ENCODE data around the gene RNPS1. TPM values are rescaled to one million over a fixed set of nuclear protein-coding genes. Genes with fewer than 3 reads are reported as not detected.

Gene RNPS1
- total and polyA plus RNA-seq, 12 donors: 83.5 to 176 (median 110) TPM

GRCh38 chr16:2232094-2232990, 35.6 kb downstream of the RNPS1 start:
- intact Hi-C loops (cut with DNase I): no loop called here
- H3K4me3 ChIP-seq: no peak overlapping the region
- peaks cover 11 to 15% of the 10 kb centered on the region in 2 donors for H3K4me1 ChIP-seq (replicated peaks in 1 of 2)
- DNase-seq: no peak
- TF ChIP-seq CTCF (IDR thresholded peaks at IDR 0.05) (no peak), POLR2A (IDR thresholded peaks at IDR 0.05) (no peak)
- peaks cover 0 to 71% of the 10 kb centered on the region in 2 donors for H3K36me3 ChIP-seq (replicated peaks in 1 of 2)
- no peaks in the 10 kb centered on the region for H3K9me3 ChIP-seq (replicated peaks in 1 of 3)
- H3K27ac ChIP-seq: no peak overlapping the region
- peaks cover 7% of the 10 kb centered on the region for H3K27me3 ChIP-seq
- 85 to 92% (median 90%) methylated on average over 21 to 41 of the region's 41 CpGs for WGBS, 4 donors

GRCh38 chr16:2231016-2231931, 36.7 kb downstream of the RNPS1 start:
- Histone ChIP-seq H3K4me3 (no peak overlapping the region), H3K36me3 (replicated peaks in 1 of 2) (peaks cover 0 to 71% of the 10 kb centered on the region in 2 donors), H3K27me3 (no peaks in the 10 kb centered on the region), H3K9me3 (replicated peaks in 1 of 3) (no peaks in the 10 kb centered on the region), H3K27ac (no peak overlapping the region), H3K4me1 (replicated peaks in 1 of 2) (peaks cover 5 to 11% of the 10 kb centered on the region in 2 donors)
- DNase-seq: no peak
- intact Hi-C loops (cut with DNase I): no loop called here
- no peak for TF ChIP-seq CTCF (IDR thresholded peaks at IDR 0.05)
- no peak for TF ChIP-seq POLR2A (IDR thresholded peaks at IDR 0.05)
- 85 to 89% (median 87%) methylated on average over 20 to 29 of the region's 29 CpGs for WGBS, 4 donors

GRCh38 chr16:2230376-2230775, 37.5 kb downstream of the RNPS1 start:
- TF ChIP-seq CTCF (IDR thresholded peaks at IDR 0.05): no peak
- no peak for TF ChIP-seq POLR2A (IDR thresholded peaks at IDR 0.05)
- Histone ChIP-seq H3K4me3 (no peak overlapping the region), H3K36me3 (replicated peaks in 1 of 2) (peaks cover 0 to 66% of the 10 kb centered on the region in 2 donors), H3K27me3 (no peaks in the 10 kb centered on the region), H3K27ac (no peak overlapping the region), H3K4me1 (replicated peaks in 1 of 2) (peaks cover 6 to 16% of the 10 kb centered on the region in 2 donors), H3K9me3 (replicated peaks in 1 of 3) (no peaks in the 10 kb centered on the region)
- WGBS, 4 donors: 48 to 76% (median 56%) methylated on average over 7 to 13 of the region's 13 CpGs
- intact Hi-C loops (cut with DNase I): no loop called here
- peak in 3 of 7 donors; percentile 48 to 64 (median 53) for DNase-seq

All from adrenal gland (tissue), 12 donors.